HCT116 (cell line): ENCODE measurements around the gene MIAT. TPM values are rescaled to one million over a fixed set of nuclear protein-coding genes. Genes with fewer than 3 reads are reported as not detected.
A peak's percentile ranks its signal among the peaks of the same experiment; 100 is the strongest.

Source experiments
- ATAC-seq: fragments of 200-7000 bp; cut with Tn5 transposase; 2 replicates; pipeline ENCODE4 v1.9.1; 2020; ENCODE audit warnings: mild to moderate bottlenecking, moderate library complexity
- BruUV-seq: library from RNA; stranded (reverse); fragments of 400-500 nt; replicated peaks from 2 replicates; lab custom pipeline; 2021; lab: Mats Ljungman, UMichigan
- CTCF ChIA-PET: fragments of 300-600 bp; sonication (Branson Sonifier 250); formaldehyde crosslinking; loops from one replicate; lab custom pipeline; 2021; ENCODE audit warnings: antibody characterized with exemption; lab: Charles Lee
- POLR2A ChIA-PET: fragments of 300-600, 350-600 bp; sonication (Branson Sonifier 250); formaldehyde crosslinking; loops from one replicate; lab custom pipeline; 2021; ENCODE audit warnings: antibody characterized with exemption; lab: Charles Lee
- RAD21 ChIA-PET, 2 experiments: fragments of 300-600 bp; sonication (Branson Sonifier 250); formaldehyde crosslinking; loops; one replicate each; lab custom pipeline; 2023; ENCODE audit warnings: low total read pairs in 2 of 2; ENCODE audit not compliant: uncharacterized antibody in 2 of 2, unreplicated experiment in 2 of 2, low non-redundant PET in 1 of 2; lab: Charles Lee
- DNase-seq: peaks from one replicate; pipeline ENCODE4 v3.0.0-alpha.2; 2010; ENCODE audit warnings: low read depth, low spot score
- H2AFZ ChIP-seq: fragments of 200-600 bp; shearing (Covaris generic), sonication (generic); 2 replicates; pipeline ENCODE4 v1.6.1; 2017; ENCODE audit warnings: low read depth, mixed run types, mixed read lengths, antibody characterized with exemption, low read length; ENCODE audit not compliant: poor library complexity, severe bottlenecking
- H3K27ac ChIP-seq: 2 replicates; pipeline ENCODE4 v1.5.1; 2012; ENCODE audit warnings: low read depth, low read length
- H3K27me3 ChIP-seq: fragments of 200-600 bp; sonication (generic); 2 replicates; pipeline ENCODE4 v1.6.1; 2016; ENCODE audit warnings: mixed run types, low read length, mixed read lengths; ENCODE audit not compliant: insufficient read depth
- H3K36me3 ChIP-seq, 2 experiments: fragments of 200-500 bp in 1 of 2; fragments of 200-600 bp in 1 of 2; sonication (Bioruptor generic) in 1 of 2; sonication (generic) in 1 of 2; 2 replicates each; pipeline versions ENCODE4 v1.5.1 to v1.6.1; 2014 to 2016; ENCODE audit warnings: low read length in 2 of 2, inconsistent platforms in 1 of 2, mixed read lengths in 1 of 2, mixed run types in 1 of 2; ENCODE audit not compliant: insufficient read depth in 2 of 2, control insufficient read depth in 1 of 2
- H3K4me1 ChIP-seq, 2 experiments: fragments of 200-600 bp in 1 of 2; sonication (generic) in 1 of 2; 2 replicates each; pipeline versions ENCODE4 v1.5.1 to v1.6.1; 2012 to 2017; ENCODE audit warnings: low read length in 2 of 2, inconsistent platforms in 1 of 2, mild to moderate bottlenecking in 1 of 2, mixed read lengths in 1 of 2, mixed run types in 1 of 2, moderate library complexity in 1 of 2; ENCODE audit not compliant: insufficient read depth in 2 of 2, control insufficient read depth in 1 of 2
- H3K4me2 ChIP-seq: fragments of 200-600 bp; sonication (generic); 2 replicates; pipeline ENCODE4 v1.6.1; 2017; ENCODE audit warnings: mixed run types, low read length, mixed read lengths
- H3K4me3 ChIP-seq, 2 experiments: fragments of 200-600 bp in 1 of 2; sonication (generic) in 1 of 2; replicated peaks in 1 of 2; 2 replicates each; pipeline ENCODE4 v1.5.1; 2011 to 2016; ENCODE audit warnings: low read length in 2 of 2, control low read depth in 1 of 2, low read depth in 1 of 2, mild to moderate bottlenecking in 1 of 2, mixed read lengths in 1 of 2, mixed run types in 1 of 2
- H3K79me2 ChIP-seq: fragments of 200-600 bp; sonication (generic); 2 replicates; pipeline ENCODE4 v1.6.1; 2017; ENCODE audit warnings: mild to moderate bottlenecking, mixed run types, low read length, moderate library complexity, mixed read lengths; ENCODE audit not compliant: insufficient read depth
- H3K9ac ChIP-seq: fragments of 200-600 bp; sonication (generic); 2 replicates; pipeline ENCODE4 v1.6.1; 2016; ENCODE audit warnings: low read length, mixed read lengths
- H3K9me2 ChIP-seq: fragments of 200-600 bp; sonication (generic), shearing (Covaris generic); 2 replicates; pipeline ENCODE4 v1.6.1; 2017; ENCODE audit warnings: mixed run types, mild to moderate bottlenecking, moderate library complexity; ENCODE audit not compliant: insufficient read depth
- H3K9me3 ChIP-seq, 2 experiments: fragments of 200-500 bp in 1 of 2; fragments of 200-600 bp in 1 of 2; sonication (Bioruptor generic) in 1 of 2; sonication (generic) in 1 of 2; 2 replicates each; pipeline ENCODE4 v1.6.1; 2014 to 2017; ENCODE audit warnings: low read length in 2 of 2, mixed read lengths in 2 of 2, inconsistent platforms in 1 of 2, low read depth in 1 of 2, mild to moderate bottlenecking in 1 of 2, mixed run types in 1 of 2, moderate library complexity in 1 of 2; ENCODE audit not compliant: control insufficient read depth in 1 of 2, insufficient read depth in 1 of 2
- H4K20me1 ChIP-seq: fragments of 200-600 bp; sonication (generic), shearing (Covaris generic); 2 replicates; pipeline ENCODE4 v1.6.1; 2017; ENCODE audit warnings: mixed run types, mild to moderate bottlenecking, moderate library complexity; ENCODE audit not compliant: insufficient read depth
- ATF3 ChIP-seq: IDR thresholded peaks from 2 replicates; pipeline ENCODE4 v1.6.1; 2012
- CBX3 ChIP-seq: IDR thresholded peaks from 2 replicates; pipeline ENCODE4 v1.6.1; 2012; ENCODE audit warnings: low read depth
- ELF1 ChIP-seq: IDR thresholded peaks from 2 replicates; pipeline ENCODE4 v1.6.1; 2012; ENCODE audit warnings: low read depth, borderline replicate concordance
- EZH2 ChIP-seq: fragments of 200-600 bp; sonication (generic); IDR thresholded peaks from 2 replicates; pipeline ENCODE4 v1.6.1; 2017; ENCODE audit warnings: antibody characterized with exemption, mixed run types
- FOSL1 ChIP-seq: IDR thresholded peaks from 2 replicates; pipeline ENCODE4 v1.6.1; 2012; ENCODE audit warnings: low read depth
- JUND ChIP-seq: IDR thresholded peaks from 2 replicates; pipeline ENCODE4 v1.6.1; 2012
- POLR2A ChIP-seq: IDR thresholded peaks from 2 replicates; pipeline ENCODE4 v1.7.0; 2011; ENCODE audit warnings: borderline replicate concordance; ENCODE audit not compliant: insufficient read depth, insufficient read length; ENCODE audit errors: extremely low read depth
- POLR2AphosphoS5 ChIP-seq: IDR thresholded peaks from 2 replicates; pipeline ENCODE4 v1.6.1; 2011; ENCODE audit warnings: mild to moderate bottlenecking, low read depth, low read length, moderate library complexity
- RAD21 ChIP-seq: IDR thresholded peaks from 2 replicates; pipeline ENCODE4 v1.6.1; 2012; ENCODE audit warnings: low read depth, mild to moderate bottlenecking
- SIN3A ChIP-seq: IDR thresholded peaks from 2 replicates; pipeline ENCODE4 v1.6.1; 2012; ENCODE audit warnings: low read depth
- SP1 ChIP-seq: IDR thresholded peaks from 2 replicates; pipeline ENCODE4 v1.6.1; 2012; ENCODE audit warnings: low read depth
- SRF ChIP-seq: IDR thresholded peaks from 2 replicates; pipeline ENCODE4 v1.6.1; 2012; ENCODE audit warnings: low read depth
- TCF7L2 ChIP-seq: IDR thresholded peaks from 2 replicates; pipeline ENCODE4 v1.7.0; 2011; ENCODE audit warnings: borderline replicate concordance, inconsistent platforms; ENCODE audit not compliant: insufficient read depth, insufficient read length; ENCODE audit errors: extremely low read depth
- YY1 ChIP-seq: IDR thresholded peaks from 2 replicates; pipeline ENCODE4 v1.6.1; 2011; ENCODE audit warnings: low read length, low read depth, moderate library complexity, mild to moderate bottlenecking; ENCODE audit not compliant: insufficient replicate concordance; ENCODE audit errors: extremely low read depth
- ZFX ChIP-seq: fragments of 450-650 bp; IDR thresholded peaks from 2 replicates; pipeline ENCODE4 v1.6.1; 2017
- ZNF274 ChIP-seq: fragments of 200-500 bp; sonication (Bioruptor generic); IDR thresholded peaks from 2 replicates; pipeline ENCODE4 v1.6.1; 2014; ENCODE audit warnings: mild to moderate bottlenecking, low read depth, low read length, inconsistent platforms
- intact Hi-C: fragments of 100-400 bp; cut with micrococcal nuclease; formaldehyde crosslinking; loops from 2 replicates; pipeline ENCODE4 v1.10.0; 2022
- total RNA-seq: library from RNA; stranded (reverse); gene quantifications from one replicate; pipeline ENCODE4 v1.2.1, GENCODE V29; 2021; ENCODE audit not compliant: unreplicated experiment
- TF ChIP-seq, protein P1 (sequence below), 3 experiments: fragments of 200-600 bp in 1 of 3; sonication (generic) in 1 of 3; IDR thresholded peaks in 2 of 3; conservative IDR thresholded peaks in 1 of 3; 2 replicates each; pipeline ENCODE4 v1.5.1; 2012 to 2017; ENCODE audit warnings: low read depth in 2 of 3, low read length in 2 of 3, antibody characterized with exemption in 1 of 3, borderline replicate concordance in 1 of 3, control low read depth in 1 of 3, mild to moderate bottlenecking in 1 of 3, mixed read lengths in 1 of 3, mixed run types in 1 of 3, moderate library complexity in 1 of 3; ENCODE audit not compliant: insufficient read depth in 1 of 3

The MIAT gene
- total RNA-seq, 1 experiment from 2014 or later: 0.54 TPM

DNA sequence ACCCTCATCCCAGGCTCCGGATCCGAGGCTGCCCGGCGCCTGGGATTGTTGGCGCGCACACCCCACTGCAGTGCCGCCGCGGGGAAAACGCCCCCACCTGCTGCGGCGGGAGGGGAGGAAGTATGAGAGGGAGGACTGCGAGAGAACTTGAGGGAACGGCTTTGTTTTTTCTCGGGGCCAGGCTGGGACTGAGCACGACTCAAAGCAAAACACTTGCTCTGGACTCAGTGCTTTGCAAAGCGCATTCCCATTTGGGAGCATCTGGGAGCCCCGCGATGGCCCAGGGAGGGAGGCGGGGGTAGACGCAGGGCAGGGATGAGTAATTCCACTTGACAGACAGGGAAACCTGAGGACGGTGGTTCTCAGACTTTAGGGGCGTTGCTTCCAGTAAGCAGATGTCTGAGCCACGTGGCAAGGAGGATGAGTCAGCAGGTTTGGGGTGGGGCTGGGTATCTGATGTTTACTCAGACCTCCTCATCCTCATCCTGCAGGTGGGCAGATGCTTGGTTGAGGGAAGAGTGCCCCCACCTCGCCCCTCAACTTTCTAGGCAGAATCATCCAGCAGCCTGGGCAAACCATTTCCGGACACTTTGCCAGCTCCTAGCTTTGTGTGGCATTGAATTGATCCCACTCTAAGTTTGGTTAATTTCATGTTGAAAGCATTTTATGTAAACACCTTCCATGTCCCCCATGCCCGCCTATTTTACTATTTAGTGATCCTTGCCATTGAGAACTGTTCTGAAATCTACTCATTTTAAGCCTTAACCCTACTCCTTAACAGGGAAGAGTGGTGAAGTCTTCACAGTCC is 1.5 kb downstream of the MIAT start (continued):
- TF ChIP-seq, protein P1, sequence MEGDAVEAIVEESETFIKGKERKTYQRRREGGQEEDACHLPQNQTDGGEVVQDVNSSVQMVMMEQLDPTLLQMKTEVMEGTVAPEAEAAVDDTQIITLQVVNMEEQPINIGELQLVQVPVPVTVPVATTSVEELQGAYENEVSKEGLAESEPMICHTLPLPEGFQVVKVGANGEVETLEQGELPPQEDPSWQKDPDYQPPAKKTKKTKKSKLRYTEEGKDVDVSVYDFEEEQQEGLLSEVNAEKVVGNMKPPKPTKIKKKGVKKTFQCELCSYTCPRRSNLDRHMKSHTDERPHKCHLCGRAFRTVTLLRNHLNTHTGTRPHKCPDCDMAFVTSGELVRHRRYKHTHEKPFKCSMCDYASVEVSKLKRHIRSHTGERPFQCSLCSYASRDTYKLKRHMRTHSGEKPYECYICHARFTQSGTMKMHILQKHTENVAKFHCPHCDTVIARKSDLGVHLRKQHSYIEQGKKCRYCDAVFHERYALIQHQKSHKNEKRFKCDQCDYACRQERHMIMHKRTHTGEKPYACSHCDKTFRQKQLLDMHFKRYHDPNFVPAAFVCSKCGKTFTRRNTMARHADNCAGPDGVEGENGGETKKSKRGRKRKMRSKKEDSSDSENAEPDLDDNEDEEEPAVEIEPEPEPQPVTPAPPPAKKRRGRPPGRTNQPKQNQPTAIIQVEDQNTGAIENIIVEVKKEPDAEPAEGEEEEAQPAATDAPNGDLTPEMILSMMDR (IDR thresholded peaks at IDR 0.05 in 2 of 3, conservative IDR thresholded peaks at IDR 0.05 in 1 of 3; ENCODE audit: borderline replicate concordance in 1 of 3, insufficient read depth in 1 of 3, low read depth in 2 of 3, low read length in 2 of 3): no peak
- TF ChIP-seq CBX3 (no peak), EZH2 (no peak), SP1 (peak; percentile 52), RAD21 (no peak), FOSL1 (peak; percentile 68; the same call in 1 of the 2 replicates), JUND (peak; percentile 73), POLR2A (no peak), TCF7L2 (no peak), ELF1 (no peak), YY1 (no peak), POLR2AphosphoS5 (0 out of 2 replicates have a peak, but pooled peaks have one; percentile 38)
- TF ChIP-seq, all 23 proteins: peak for 5

DNA sequence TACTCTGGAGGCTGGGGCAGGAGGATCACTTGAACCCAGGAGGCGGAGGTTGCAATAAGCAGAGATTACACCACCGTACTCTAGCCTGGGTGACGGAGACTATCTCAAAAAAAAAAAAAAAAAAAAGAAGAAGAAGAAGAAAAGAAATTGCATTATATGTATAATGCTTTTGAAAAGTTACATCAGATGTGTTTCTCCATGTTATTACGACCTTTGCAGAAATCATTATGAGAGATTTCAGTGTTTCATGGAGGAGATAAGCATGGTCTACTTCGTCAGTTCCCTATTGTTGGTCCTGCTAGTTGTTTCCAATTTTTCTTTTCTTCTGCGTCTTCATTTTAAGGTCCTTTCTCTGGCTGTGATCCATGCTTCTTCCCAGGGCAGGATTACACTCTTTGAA is 3.0 kb downstream of the MIAT start:
- no peak for ATAC-seq
- intact Hi-C loops: no loop called here
- BruUV-seq: no TSS peak
- Histone ChIP-seq H3K4me2 (no peak overlapping the region), H4K20me1 (no peaks in the 10 kb centered on the region), H3K27me3 (no peaks in the 10 kb centered on the region), H3K4me3 (no peak overlapping the region), H3K36me3 (no peaks in the 10 kb centered on the region), H2AFZ (no peak overlapping the region), H3K9me3 (no peaks in the 10 kb centered on the region), H3K4me1 (peaks cover 12 to 24% of the 10 kb centered on the region in 2 experiments), H3K9ac (no peak overlapping the region), H3K9me2 (no peaks in the 10 kb centered on the region), H3K79me2 (no peaks in the 10 kb centered on the region), H3K27ac (no peak overlapping the region)
- TF ChIP-seq ELF1: no peak
- no peak for TF ChIP-seq CBX3
- TF ChIP-seq ZFX: no peak
- TF ChIP-seq ATF3: no peak
- no peak for TF ChIP-seq SRF
- no peak for TF ChIP-seq POLR2AphosphoS5
- TF ChIP-seq SIN3A: no peak
- TF ChIP-seq SP1: no peak
- TF ChIP-seq, protein P1 (IDR thresholded peaks at IDR 0.05 in 2 of 3, conservative IDR thresholded peaks at IDR 0.05 in 1 of 3; ENCODE audit: borderline replicate concordance in 1 of 3, insufficient read depth in 1 of 3, low read depth in 2 of 3, low read length in 2 of 3): no peak
- no peak for TF ChIP-seq ZNF274
- DNase-seq: no peak
- POLR2A ChIA-PET: no interaction called here
- CTCF ChIA-PET: no interaction called here
- RAD21 ChIA-PET: no interaction called here
